ENCODE data around the gene TRIM39.

DNA sequence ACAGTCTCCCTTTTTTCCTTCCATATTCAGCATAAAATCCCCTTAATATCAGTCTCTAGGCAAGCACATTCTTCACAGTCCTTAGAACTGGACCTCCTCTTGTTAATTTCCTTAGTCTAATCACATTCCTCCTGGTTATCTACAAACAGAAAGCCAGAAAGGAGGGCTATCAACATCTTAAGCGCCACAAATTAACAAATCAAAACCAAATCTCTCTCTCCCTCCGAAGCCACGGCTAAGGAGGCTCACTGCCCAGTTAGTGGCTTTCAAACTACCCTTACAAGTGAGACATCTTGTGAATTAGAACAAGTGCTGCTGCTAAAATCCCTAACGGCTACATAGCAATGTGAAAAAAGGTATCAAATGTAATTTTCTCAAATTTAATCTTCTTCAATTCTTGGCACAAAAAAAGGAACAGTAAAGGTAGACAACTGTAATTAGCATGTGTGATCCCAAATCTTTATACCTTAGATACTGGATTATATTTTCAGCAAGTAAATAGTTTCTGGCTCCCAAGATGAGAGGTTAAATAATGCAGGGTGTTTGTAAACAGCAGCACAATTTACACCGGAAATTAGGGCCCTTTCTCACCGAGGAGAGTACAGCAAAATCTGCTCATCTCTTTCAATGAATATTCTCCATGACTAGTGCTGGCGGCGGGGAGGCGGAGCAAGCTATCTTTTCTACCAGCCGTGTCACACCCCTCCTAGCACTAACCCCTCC is 1.4 kb upstream of the TRIM39 start:
- TF ChIP-seq, protein P1, sequence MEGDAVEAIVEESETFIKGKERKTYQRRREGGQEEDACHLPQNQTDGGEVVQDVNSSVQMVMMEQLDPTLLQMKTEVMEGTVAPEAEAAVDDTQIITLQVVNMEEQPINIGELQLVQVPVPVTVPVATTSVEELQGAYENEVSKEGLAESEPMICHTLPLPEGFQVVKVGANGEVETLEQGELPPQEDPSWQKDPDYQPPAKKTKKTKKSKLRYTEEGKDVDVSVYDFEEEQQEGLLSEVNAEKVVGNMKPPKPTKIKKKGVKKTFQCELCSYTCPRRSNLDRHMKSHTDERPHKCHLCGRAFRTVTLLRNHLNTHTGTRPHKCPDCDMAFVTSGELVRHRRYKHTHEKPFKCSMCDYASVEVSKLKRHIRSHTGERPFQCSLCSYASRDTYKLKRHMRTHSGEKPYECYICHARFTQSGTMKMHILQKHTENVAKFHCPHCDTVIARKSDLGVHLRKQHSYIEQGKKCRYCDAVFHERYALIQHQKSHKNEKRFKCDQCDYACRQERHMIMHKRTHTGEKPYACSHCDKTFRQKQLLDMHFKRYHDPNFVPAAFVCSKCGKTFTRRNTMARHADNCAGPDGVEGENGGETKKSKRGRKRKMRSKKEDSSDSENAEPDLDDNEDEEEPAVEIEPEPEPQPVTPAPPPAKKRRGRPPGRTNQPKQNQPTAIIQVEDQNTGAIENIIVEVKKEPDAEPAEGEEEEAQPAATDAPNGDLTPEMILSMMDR (IDR thresholded peaks at IDR 0.05) = no peak
- no peak for TF ChIP-seq EZH2 (IDR thresholded peaks at IDR 0.05; ENCODE audit: borderline replicate concordance, insufficient read depth, low read depth, low read length, poor library complexity, severe bottlenecking)
